Globus pallidus (tissue), 1 donor: ENCODE measurements around the gene ZBED1.
"Not testable (repeated sequence)": the region's sequence is repeated elsewhere in the genome, so short reads cannot be mapped to it uniquely, and the experiment has no call there.

ENCODE experiments used
- DNase-seq: peaks from one replicate; pipeline ENCODE4 v3.0.0-alpha.2; 2015; ENCODE audit warnings: low spot score

Gene ZBED1

GRCh38 chrX:2519638-2520037 is 18.9 kb upstream of the ZBED1 start:
- DNase-seq: not testable (repeated sequence)

DNA sequence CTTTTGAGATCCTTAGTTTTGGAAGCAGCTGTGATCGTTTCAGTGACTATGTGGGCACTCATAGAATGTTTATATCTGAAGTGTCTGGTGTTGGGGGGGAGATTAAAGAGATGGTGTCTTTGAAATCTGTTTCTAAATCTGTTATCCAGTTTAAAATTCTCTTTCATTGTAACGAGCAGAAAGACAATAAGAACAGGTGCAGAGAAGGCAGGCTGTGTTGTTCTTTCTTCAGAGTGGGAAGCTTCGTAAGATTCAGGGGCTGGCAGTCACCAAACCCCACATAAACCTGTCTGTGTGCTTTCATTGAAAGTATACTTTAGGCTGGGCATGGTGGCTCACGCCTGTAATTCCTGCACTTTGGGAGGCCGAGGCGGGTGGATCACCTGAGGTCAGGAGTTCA is 16.3 kb upstream of the ZBED1 start:
- no peak for DNase-seq

DNA sequence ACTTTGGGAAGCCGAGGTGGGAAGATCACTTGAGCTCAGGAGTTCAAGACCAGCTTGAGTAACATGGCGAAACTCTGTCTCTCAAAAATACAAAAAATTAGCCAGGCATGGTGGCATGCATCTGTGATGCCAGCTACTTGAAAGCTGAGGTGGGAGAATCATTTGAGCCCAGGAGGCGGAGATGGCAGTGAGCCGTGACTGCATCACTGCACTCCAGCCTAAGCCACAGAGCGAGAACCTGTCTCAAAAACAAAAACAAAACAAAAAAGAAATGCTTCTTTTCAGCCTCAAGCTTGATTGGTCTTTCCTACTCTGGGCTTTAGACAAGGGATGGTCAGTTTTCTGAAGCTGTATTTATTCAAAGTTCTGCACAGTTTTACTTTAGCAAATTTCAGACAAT is 15.8 kb upstream of the ZBED1 start:
- no peak for DNase-seq

DNA sequence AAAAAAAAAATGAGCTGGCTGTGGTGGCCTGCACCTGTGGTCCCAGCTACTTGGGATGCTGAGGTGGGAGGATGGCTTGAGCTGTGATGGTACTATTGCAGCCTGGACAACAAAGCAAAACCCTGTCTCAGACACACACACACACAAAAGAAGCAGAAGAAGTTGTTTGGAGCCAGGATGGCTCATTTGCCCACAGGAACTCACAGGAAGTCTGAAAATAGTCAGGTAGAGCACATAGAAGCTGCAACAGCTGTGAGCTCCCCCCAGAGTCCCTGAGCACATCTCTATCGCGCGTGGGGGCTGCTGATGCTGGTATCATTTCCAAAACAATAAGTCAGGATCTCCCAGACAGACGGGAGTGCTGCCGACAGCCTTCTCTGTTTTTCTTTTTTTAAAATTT is 13.4 kb upstream of the ZBED1 start:
- no peak for DNase-seq

DNA sequence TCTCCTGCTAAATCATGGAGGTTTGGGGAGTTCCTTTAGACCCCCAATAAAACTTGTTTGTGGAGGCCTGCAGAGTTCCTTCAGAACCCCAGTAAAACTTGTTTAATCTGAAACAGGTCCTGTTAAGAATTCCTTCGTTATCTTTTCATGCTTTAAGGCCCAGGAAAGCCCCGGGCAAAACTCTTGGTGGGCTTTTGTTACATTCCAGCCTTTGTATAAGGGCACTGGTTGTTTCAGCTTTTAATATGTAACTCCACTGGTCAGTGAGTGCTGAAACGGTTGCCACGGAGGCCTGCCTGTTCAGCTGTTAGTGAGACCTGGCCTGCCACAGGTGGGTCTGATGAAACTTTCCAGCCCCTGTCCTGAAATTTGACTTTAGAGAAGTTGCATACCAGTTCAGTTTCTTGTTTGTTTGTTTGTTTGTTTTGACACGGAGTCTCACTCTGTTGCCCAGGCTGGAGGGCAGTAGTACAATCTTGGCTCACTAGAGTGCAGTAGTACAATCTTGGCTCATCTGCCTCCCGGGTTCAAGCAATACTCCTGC is 12.4 kb upstream of the ZBED1 start:
- DNase-seq: no peak

DNA sequence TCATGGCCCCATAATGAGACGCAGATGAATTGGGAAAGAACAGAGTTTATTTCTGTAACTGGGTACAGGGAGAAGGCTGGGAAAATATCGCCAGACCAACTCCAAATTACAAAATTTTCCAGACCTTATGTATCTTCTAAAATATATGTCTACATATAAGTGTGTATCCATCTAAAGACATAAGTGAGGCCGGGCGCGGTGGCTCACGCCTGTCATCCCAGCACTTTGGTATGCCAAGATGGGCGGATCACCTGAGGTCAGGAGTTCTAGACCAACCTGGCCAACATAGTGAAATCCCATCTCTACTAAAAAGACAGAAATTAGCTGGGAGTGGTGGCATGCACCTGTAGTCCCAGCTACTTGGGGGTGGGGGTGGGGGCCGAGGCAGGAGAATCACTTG is 11.7 kb upstream of the ZBED1 start:
- no peak for DNase-seq

GRCh38 chrX:2511326-2511725 is 10.6 kb upstream of the ZBED1 start:
- no peak for DNase-seq

- DNase-seq: no peak
Measured at GRCh38 chrX:2508648-2509335, 8.0 kb upstream of the ZBED1 start.

GRCh38 chrX:2507904-2508627 is 7.3 kb upstream of the ZBED1 start:
- DNase-seq: no peak

- no peak for DNase-seq
Measured at GRCh38 chrX:2507196-2507595, 6.4 kb upstream of the ZBED1 start.

DNA sequence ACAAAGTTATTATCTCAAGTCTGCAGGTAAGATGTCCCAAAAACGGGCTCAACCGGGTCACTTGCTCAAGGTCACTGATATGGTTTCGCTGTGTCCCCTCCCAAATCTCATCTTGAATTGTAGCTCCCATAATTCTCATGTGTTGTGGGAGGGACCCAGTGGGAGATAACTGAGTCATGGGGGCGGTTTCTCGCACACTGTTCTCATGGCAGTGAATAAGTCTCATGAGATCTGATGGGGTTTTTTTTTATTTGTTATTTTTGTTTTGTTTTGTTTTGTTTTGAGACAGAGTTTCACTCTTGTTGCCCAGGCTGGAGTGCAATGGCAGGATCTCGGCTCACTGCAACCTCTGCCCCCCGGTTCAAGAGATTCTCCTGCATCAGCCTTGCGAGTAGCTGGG is 4.6 kb upstream of the ZBED1 start:
- DNase-seq: not testable (repeated sequence)

GRCh38 chrX:2504706-2505332 is 4.0 kb upstream of the ZBED1 start:
- DNase-seq: no peak

GRCh38 chrX:2503591-2504500 is 3.1 kb upstream of the ZBED1 start:
- DNase-seq: no peak

GRCh38 chrX:2502668-2503519 is 2.1 kb upstream of the ZBED1 start:
- DNase-seq: no peak

DNA sequence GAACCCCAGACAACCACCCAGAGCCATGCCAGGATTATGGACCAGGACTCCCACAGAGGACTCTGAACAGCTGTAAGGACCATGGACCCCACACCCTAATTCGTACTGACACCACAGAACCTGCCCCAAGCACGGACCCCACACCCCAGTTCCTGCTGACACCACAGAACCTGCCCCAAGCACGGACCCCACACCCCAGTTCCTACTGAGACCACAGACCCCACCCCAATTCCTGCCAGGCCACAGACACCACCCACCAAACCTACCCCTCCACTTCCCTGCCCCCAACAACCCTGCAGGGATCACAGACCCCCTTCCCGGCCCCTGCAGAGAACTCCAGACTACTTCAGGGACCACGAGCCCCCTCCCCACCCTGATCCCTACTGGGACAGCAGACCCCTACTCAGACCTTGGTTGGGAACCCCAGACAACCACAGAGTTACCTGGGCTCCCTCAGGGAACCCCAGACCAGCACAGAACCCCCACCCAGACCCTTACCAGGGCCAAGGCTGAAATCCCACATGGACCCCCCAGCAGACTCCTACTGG is 1.4 kb upstream of the ZBED1 start:
- DNase-seq: no peak

GRCh38 chrX:2501559-2502102 is 855 bp upstream of the ZBED1 start:
- no peak for DNase-seq

DNA sequence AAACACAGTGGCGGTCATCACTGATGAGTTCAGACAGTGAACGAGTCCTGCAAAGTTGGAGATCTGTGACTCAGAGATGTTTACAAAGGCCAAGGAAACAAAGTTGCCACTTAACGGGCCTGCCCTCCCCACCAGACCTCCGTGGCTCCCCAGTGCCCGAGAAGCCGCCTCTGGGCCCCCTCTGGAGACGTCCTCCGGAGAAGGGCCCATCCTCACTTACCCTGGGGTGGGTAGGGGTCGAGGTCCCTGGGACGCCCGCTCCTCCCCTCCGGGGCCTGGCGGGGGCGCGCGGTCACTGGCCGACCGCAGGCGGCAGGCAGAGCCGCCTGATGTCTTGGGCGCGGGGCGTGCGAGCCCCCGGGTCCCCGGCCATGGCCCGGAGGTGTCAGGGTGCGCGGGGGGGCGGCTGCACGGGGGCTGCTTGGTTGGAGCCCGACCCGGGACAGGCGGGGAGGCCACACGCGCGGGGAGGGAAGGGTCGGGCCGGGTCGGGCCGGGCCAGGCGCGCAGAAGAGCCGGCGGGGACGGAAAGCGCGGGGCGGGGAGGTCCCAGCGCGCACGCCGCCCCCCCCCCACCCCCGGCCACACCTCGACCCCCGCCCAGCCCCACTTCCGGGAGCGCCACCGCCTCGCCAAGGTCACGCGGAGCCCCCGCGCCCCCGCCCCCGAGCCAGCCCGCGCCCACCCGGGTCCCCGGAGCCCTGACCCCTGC is 529 bp downstream of the ZBED1 start:
- no peak for DNase-seq

- no peak for DNase-seq
Measured at GRCh38 chrX:2499507-2499906, 1.3 kb downstream of the ZBED1 start.

- peak; percentile 66 for DNase-seq
Measured at GRCh38 chrX:2498781-2499302, 1.9 kb downstream of the ZBED1 start.
